ENCODE results near the gene ZNF239. TPM values are rescaled to one million over a fixed set of nuclear protein-coding genes. Genes with fewer than 3 reads are reported as not detected.

The ZNF239 gene
- total RNA-seq, 1 experiment from 2014 or later, result 16.4 TPM

DNA sequence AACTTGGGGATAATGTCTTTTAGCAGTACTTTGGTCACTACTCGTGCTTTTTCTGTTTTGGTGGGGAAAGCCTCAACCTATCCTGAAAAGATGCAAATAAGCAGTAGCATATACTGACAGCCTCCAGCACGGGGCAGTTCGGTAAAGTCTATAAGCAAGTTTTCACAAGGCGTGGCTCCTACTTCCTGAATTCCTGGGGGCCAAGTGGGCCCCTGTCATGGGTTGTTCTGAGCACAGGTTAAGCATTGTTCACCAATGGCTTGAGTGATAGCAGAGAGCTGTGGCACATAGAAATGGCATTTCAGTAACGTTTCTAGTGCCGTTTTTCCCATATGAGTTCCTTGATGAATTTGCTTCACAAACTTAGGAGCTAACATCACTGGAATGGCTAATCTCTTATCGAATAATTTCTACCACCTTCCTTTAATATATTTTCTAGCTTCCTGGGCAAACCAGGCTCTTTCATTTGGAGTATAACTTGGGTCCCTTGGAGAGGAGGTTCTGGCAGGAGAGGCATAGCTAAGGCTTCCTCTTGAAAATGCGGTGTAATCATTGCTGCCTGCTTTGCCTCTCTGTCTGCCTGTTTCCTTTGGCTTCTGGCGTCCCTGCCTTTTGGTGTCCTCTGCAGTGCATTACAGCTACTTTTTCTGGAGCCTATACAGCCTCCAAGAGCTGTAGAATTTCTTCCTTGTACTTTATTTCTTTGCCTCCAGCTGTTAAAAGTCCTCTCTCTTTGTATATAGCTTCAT is 11.7 kb upstream of the ZNF239 start:
- TF ChIP-seq, protein P1, sequence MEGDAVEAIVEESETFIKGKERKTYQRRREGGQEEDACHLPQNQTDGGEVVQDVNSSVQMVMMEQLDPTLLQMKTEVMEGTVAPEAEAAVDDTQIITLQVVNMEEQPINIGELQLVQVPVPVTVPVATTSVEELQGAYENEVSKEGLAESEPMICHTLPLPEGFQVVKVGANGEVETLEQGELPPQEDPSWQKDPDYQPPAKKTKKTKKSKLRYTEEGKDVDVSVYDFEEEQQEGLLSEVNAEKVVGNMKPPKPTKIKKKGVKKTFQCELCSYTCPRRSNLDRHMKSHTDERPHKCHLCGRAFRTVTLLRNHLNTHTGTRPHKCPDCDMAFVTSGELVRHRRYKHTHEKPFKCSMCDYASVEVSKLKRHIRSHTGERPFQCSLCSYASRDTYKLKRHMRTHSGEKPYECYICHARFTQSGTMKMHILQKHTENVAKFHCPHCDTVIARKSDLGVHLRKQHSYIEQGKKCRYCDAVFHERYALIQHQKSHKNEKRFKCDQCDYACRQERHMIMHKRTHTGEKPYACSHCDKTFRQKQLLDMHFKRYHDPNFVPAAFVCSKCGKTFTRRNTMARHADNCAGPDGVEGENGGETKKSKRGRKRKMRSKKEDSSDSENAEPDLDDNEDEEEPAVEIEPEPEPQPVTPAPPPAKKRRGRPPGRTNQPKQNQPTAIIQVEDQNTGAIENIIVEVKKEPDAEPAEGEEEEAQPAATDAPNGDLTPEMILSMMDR (IDR thresholded peaks at IDR 0.05; ENCODE audit: unreplicated experiment), result no peak
- CTCF ChIA-PET, result no interaction called here
- no peak for DNase-seq (ENCODE audit: unreplicated experiment)
- H3K4me3 Mint-ChIP-seq (ENCODE audit: unreplicated experiment), result no peak overlapping the region
- BruUV-seq (replicated peaks), result no TSS peak
- H3K36me3 Mint-ChIP-seq (ENCODE audit: insufficient read depth, unreplicated experiment), result no peaks in the 10 kb centered on the region
- intact Hi-C loops (cut with micrococcal nuclease), result no loop called here
- no peaks in the 10 kb centered on the region for H3K27me3 Mint-ChIP-seq (ENCODE audit: insufficient read depth, unreplicated experiment)
- H3K27ac Mint-ChIP-seq (ENCODE audit: low read depth, unreplicated experiment), result no peak overlapping the region
- H3K9me3 Mint-ChIP-seq (ENCODE audit: unreplicated experiment), result no peaks in the 10 kb centered on the region
- POLR2A ChIA-PET, result no interaction called here
- H3K4me1 Mint-ChIP-seq (ENCODE audit: insufficient read depth, unreplicated experiment), result no peaks in the 10 kb centered on the region

DNA sequence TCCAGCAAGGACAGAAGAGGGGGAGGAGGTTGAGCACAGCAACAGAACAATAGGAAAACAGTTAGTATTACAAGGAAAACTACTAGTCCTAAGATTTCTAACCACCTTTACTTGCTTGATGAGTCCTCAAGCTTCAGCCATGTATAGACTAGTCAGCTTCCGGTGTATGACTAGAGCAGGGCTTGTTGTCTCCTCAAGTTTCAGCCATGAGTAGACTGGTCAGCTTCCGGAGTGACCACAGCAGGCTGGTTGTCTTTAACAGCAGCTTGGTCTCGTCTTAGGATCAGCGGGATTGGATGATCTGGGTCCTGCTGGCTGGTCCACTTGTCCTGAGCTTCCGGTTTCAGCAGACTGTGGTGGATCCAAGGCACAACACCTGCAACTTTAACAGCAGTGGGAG is 10.6 kb upstream of the ZNF239 start:
- H3K27ac Mint-ChIP-seq (ENCODE audit: low read depth, unreplicated experiment), result no peak overlapping the region
- no peaks in the 10 kb centered on the region for H3K27me3 Mint-ChIP-seq (ENCODE audit: insufficient read depth, unreplicated experiment)
- ChIA-PET CTCF (no interaction called here), POLR2A (no interaction called here)
- DNase-seq (ENCODE audit: unreplicated experiment), result no peak
- intact Hi-C loops (cut with micrococcal nuclease), result no loop called here
- H3K36me3 Mint-ChIP-seq (ENCODE audit: insufficient read depth, unreplicated experiment), result no peaks in the 10 kb centered on the region
- TF ChIP-seq, protein P1 (IDR thresholded peaks at IDR 0.05; ENCODE audit: unreplicated experiment), result no peak
- BruUV-seq (replicated peaks), result no TSS peak
- H3K4me1 Mint-ChIP-seq (ENCODE audit: insufficient read depth, unreplicated experiment), result no peaks in the 10 kb centered on the region
- no peaks in the 10 kb centered on the region for H3K9me3 Mint-ChIP-seq (ENCODE audit: unreplicated experiment)
- no peak overlapping the region for H3K4me3 Mint-ChIP-seq (ENCODE audit: unreplicated experiment)

DNA sequence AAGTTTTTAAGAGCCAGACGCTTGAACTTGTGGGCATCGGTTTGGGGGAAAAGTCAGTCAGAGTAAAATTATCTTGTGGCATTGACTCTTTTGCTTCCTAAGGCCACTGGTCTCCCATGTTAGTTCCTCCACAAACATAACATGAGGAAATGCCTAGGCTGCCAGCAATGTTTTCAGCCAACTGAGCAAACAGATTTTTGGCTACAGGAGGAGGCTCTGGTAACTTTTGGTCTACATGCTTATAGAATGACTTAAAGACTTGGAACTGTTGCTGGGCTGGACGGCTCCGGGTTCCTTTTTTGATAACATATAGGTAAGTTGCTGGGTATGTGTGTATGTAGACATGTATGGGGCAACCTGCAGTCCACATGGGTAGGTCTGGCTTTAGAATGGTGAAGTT is 9.6 kb upstream of the ZNF239 start:
- POLR2A ChIA-PET, result no interaction called here
- H3K36me3 Mint-ChIP-seq (ENCODE audit: insufficient read depth, unreplicated experiment), result no peaks in the 10 kb centered on the region
- no peaks in the 10 kb centered on the region for H3K4me1 Mint-ChIP-seq (ENCODE audit: insufficient read depth, unreplicated experiment)
- no peak overlapping the region for H3K27ac Mint-ChIP-seq (ENCODE audit: low read depth, unreplicated experiment)
- TF ChIP-seq, protein P1 (IDR thresholded peaks at IDR 0.05; ENCODE audit: unreplicated experiment), result no peak
- DNase-seq (ENCODE audit: unreplicated experiment), result no peak
- no peak overlapping the region for H3K4me3 Mint-ChIP-seq (ENCODE audit: unreplicated experiment)
- no peaks in the 10 kb centered on the region for H3K27me3 Mint-ChIP-seq (ENCODE audit: insufficient read depth, unreplicated experiment)
- no TSS peak for BruUV-seq (replicated peaks)
- intact Hi-C loops (cut with micrococcal nuclease), result no loop called here
- H3K9me3 Mint-ChIP-seq (ENCODE audit: unreplicated experiment), result no peaks in the 10 kb centered on the region
- CTCF ChIA-PET, result no interaction called here

DNA sequence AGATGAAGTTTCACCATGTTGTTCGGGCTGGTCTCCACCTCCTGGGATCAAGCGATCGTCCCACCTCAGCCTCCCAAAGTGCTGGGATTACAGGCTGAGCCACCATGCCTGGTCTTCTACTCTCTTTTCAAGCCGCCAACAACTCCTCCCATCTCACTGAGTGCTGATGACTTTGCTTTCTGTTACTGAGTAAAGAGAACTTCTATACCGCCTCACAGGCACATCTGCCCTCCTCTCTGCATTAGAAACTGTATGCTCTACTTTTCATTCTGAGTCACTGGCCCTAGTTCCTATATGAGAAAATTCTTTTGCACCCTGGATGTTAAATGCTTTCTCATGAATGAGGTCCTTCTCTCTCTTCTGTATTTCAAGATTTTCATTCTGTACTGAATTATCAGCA is 2.2 kb upstream of the ZNF239 start:
- Mint-ChIP-seq H3K27me3 (ENCODE audit: insufficient read depth, unreplicated experiment) (no peaks in the 10 kb centered on the region), H3K27ac (ENCODE audit: low read depth, unreplicated experiment) (no peak overlapping the region), H3K4me1 (ENCODE audit: insufficient read depth, unreplicated experiment) (peaks cover 6% of the 10 kb centered on the region), H3K9me3 (ENCODE audit: unreplicated experiment) (peaks cover 7% of the 10 kb centered on the region), H3K36me3 (ENCODE audit: insufficient read depth, unreplicated experiment) (no peaks in the 10 kb centered on the region), H3K4me3 (ENCODE audit: unreplicated experiment) (no peak overlapping the region)
- no TSS peak for BruUV-seq (replicated peaks)
- no peak for DNase-seq (ENCODE audit: unreplicated experiment)
- POLR2A ChIA-PET, result no interaction called here
- intact Hi-C loops (cut with micrococcal nuclease), result no loop called here
- TF ChIP-seq, protein P1 (IDR thresholded peaks at IDR 0.05; ENCODE audit: unreplicated experiment), result no peak
- CTCF ChIA-PET, result no interaction called here

Data from MCF 10A (cell line).